ENCODE results near the gene PXDN.

PXDN gene

DNA sequence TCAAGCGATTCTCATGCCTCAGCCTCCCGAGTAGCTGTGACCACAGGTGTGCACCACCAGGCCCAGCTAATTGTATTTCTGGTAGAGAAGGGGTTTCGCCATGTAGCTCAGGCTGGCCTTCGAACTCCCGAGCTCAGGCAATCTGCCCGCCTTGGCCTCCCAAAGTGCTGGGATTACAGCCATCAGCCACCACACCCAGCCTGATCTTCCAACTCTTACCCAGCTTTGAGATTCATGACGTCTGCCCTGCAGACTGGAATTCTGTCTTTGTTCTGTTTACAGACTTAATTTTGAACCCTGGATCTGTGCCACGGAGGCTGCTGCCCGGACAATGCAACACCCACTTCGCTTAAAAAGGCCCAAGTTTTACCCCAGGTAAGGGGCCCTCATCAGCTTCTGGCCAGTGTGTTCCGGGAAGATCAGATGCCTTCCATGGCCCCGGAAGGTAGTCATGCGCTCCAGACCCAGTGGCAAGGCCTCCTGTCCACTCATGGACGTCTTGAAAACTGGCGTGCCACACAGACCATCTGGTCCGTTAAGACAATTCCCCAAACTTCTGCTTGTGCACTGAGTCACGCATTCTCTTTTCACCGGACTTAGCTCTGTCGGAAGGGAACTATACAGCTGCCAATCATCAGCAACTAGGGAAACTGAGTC, 5.5 kb downstream of the PXDN start:
- Histone ChIP-seq H3K9me3 (ENCODE audit: control insufficient read depth, insufficient read depth, low read depth, low read length) (no peaks in the 10 kb centered on the region), H3K27ac (ENCODE audit: extremely low read depth, low read depth, low read length) (no peak overlapping the region), H3K4me3 (ENCODE audit: low read depth, low read length) (no peak overlapping the region), H3K36me3 (ENCODE audit: control insufficient read depth in 2 of 2, insufficient read depth in 1 of 2, low read length in 2 of 2) (peaks cover 0 to 3% of the 10 kb centered on the region in 2 experiments; a peak in 1 of 3 replicates), H3K4me1 (ENCODE audit: control insufficient read depth, insufficient read depth, low read length) (no peaks in the 10 kb centered on the region)
- CTCF ChIA-PET: interaction anchor here (0.5 to 2.2 kb wide), 4 partner anchors 12 to 187 kb away, joined by 3 to 12 read pairs (median 3); no protein-coding TSS in a partner anchor
- TF ChIP-seq SP3 (tag by site-specific recombination; IDR thresholded peaks at IDR 0.05) (no peak), ZNF18 (tag by site-specific recombination; IDR thresholded peaks at IDR 0.05) (no peak), ZNF155 (tag by site-specific recombination; IDR thresholded peaks at IDR 0.05) (no peak), ZNF585B (tag by site-specific recombination; IDR thresholded peaks at IDR 0.05) (no peak), ZNF391 (tag by site-specific recombination; IDR thresholded peaks at IDR 0.05; ENCODE audit: borderline replicate concordance, low read depth) (no peak), ZBTB20 (tag by site-specific recombination; IDR thresholded peaks at IDR 0.05) (no peak), IKZF3 (tag by site-specific recombination; IDR thresholded peaks at IDR 0.05) (no peak), ZNF707 (tag by site-specific recombination; IDR thresholded peaks at IDR 0.05) (no peak), TRIM28 (IDR thresholded peaks at IDR 0.05; ENCODE audit: borderline replicate concordance, low read length) (no peak), ZNF785 (tag by site-specific recombination; IDR thresholded peaks at IDR 0.05) (no peak), ZNF416 (tag by site-specific recombination; IDR thresholded peaks at IDR 0.05) (no peak), ZNF426 (tag by site-specific recombination; IDR thresholded peaks at IDR 0.05) (no peak), ZNF558 (tag by site-specific recombination; IDR thresholded peaks at IDR 0.05) (no peak), GLIS2 (tag by site-specific recombination; IDR thresholded peaks at IDR 0.05) (no peak), HOXA7 (CRISPR knock-in tag; IDR thresholded peaks at IDR 0.05; ENCODE audit: borderline replicate concordance) (no peak), ZBTB8A (tag by site-specific recombination; IDR thresholded peaks at IDR 0.05) (no peak), ZSCAN23 (tag by site-specific recombination; IDR thresholded peaks at IDR 0.05) (no peak), ZBTB48 (tag by site-specific recombination; IDR thresholded peaks at IDR 0.05) (no peak)
- TF ChIP-seq, protein P1, sequence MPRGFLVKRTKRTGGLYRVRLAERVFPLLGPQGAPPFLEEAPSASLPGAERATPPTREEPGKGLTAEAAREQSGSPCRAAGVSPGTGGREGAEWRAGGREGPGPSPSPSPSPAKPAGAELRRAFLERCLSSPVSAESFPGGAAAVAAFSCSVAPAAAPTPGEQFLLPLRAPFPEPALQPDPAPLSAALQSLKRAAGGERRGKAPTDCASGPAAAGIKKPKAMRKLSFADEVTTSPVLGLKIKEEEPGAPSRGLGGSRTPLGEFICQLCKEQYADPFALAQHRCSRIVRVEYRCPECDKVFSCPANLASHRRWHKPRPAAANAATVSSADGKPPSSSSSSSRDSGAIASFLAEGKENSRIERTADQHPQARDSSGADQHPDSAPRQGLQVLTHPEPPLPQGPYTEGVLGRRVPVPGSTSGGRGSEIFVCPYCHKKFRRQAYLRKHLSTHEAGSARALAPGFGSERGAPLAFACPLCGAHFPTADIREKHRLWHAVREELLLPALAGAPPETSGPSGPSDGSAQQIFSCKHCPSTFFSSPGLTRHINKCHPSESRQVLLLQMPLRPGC (tag by site-specific recombination; IDR thresholded peaks at IDR 0.05): no peak
- TF ChIP-seq, protein P2, sequence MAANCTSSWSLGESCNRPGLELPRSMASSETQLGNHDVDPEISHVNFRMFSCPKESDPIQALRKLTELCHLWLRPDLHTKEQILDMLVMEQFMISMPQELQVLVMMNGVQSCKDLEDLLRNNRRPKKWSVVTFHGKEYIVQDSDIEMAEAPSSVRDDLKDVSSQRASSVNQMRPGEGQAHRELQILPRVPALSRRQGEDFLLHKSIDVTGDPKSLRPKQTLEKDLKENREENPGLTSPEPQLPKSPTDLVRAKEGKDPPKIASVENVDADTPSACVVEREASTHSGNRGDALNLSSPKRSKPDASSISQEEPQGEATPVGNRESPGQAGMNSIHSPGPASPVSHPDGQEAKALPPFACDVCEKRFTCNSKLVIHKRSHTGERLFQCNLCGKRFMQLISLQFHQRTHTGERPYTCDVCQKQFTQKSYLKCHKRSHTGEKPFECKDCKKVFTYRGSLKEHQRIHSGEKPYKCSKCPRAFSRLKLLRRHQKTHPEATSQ (tag by site-specific recombination; IDR thresholded peaks at IDR 0.05): no peak
- POLR2A ChIA-PET: no interaction called here

- ChIA-PET POLR2A (no interaction called here), CTCF (interaction anchor here (0.5 to 2.2 kb wide), 3 partner anchors 13 to 80 kb away, joined by 3 to 12 read pairs (median 7); no protein-coding TSS in a partner anchor)
- Histone ChIP-seq H3K9me3 (ENCODE audit: control insufficient read depth, insufficient read depth, low read depth, low read length) (no peaks in the 10 kb centered on the region), H3K27ac (ENCODE audit: extremely low read depth, low read depth, low read length) (no peak overlapping the region), H3K4me1 (ENCODE audit: control insufficient read depth, insufficient read depth, low read length) (no peaks in the 10 kb centered on the region), H3K36me3 (ENCODE audit: control insufficient read depth in 2 of 2, insufficient read depth in 1 of 2, low read length in 2 of 2) (peaks cover 0 to 3% of the 10 kb centered on the region in 2 experiments; a peak in 1 of 3 replicates), H3K4me3 (ENCODE audit: low read depth, low read length) (no peak overlapping the region)
- TF ChIP-seq ZNF677 (tag by site-specific recombination; IDR thresholded peaks at IDR 0.05) (no peak), ZNF433 (tag by site-specific recombination; IDR thresholded peaks at IDR 0.05; ENCODE audit: low read depth) (no peak), ZNF239 (tag by site-specific recombination; IDR thresholded peaks at IDR 0.05) (no peak), PRDM6 (tag by site-specific recombination; IDR thresholded peaks at IDR 0.05) (no peak), ZNF202 (tag by site-specific recombination; IDR thresholded peaks at IDR 0.05; ENCODE audit: borderline replicate concordance) (no peak), ZNF626 (tag by site-specific recombination; IDR thresholded peaks at IDR 0.05) (no peak)
- TF ChIP-seq, protein P3, sequence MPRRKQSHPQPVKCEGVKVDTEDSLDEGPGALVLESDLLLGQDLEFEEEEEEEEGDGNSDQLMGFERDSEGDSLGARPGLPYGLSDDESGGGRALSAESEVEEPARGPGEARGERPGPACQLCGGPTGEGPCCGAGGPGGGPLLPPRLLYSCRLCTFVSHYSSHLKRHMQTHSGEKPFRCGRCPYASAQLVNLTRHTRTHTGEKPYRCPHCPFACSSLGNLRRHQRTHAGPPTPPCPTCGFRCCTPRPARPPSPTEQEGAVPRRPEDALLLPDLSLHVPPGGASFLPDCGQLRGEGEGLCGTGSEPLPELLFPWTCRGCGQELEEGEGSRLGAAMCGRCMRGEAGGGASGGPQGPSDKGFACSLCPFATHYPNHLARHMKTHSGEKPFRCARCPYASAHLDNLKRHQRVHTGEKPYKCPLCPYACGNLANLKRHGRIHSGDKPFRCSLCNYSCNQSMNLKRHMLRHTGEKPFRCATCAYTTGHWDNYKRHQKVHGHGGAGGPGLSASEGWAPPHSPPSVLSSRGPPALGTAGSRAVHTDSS (tag by site-specific recombination; IDR thresholded peaks at IDR 0.05): no peak
These were observed 6.2 kb downstream of the PXDN start for GRCh38 chr2:1738163-1738562.

Measured in HEK293 (cell line).